ENCODE results near the gene OSBPL7.

DNA sequence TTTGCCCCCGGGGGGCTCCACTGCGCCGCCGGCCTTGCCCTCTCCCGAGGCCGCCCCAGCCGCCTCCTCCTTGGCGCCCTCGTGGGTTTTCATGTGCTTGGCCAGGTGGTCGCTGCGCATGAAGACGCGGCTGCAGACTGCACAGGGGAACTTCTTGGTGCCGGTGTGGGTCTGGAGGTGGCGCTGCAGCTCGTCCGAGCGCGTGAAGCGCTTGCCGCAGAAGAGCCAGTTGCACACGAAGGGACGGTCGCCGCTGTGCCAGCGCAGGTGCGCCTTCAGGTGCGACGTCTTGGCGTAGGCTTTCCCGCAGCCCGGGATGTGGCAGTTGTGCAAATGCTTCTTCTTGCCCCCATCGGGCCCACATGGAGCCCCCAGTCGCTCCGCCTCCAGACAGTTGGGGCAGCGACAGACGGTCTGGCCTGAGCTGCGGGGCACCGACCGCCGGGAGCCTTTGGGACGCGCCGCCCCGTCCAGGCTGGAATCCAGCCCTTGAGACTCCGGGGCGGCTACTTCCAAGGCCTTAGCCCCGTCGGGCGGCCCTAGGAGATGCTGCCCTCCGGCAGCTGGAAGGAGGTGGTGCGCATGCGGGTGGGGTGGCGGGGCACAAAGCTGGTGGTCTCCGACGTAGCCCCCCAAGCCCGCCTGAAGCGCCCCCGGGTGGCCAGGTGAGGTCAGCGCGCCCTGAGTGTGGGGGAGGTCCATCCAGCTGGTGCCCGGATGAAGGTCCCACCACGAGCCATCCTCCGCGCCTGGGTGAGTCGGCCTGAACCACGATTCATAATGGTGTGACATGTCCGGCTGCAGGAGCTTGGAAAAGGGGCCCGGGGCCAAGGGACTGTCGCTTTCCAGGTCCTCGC is 26.0 kb upstream of the OSBPL7 start:
- TF ChIP-seq, protein P1, sequence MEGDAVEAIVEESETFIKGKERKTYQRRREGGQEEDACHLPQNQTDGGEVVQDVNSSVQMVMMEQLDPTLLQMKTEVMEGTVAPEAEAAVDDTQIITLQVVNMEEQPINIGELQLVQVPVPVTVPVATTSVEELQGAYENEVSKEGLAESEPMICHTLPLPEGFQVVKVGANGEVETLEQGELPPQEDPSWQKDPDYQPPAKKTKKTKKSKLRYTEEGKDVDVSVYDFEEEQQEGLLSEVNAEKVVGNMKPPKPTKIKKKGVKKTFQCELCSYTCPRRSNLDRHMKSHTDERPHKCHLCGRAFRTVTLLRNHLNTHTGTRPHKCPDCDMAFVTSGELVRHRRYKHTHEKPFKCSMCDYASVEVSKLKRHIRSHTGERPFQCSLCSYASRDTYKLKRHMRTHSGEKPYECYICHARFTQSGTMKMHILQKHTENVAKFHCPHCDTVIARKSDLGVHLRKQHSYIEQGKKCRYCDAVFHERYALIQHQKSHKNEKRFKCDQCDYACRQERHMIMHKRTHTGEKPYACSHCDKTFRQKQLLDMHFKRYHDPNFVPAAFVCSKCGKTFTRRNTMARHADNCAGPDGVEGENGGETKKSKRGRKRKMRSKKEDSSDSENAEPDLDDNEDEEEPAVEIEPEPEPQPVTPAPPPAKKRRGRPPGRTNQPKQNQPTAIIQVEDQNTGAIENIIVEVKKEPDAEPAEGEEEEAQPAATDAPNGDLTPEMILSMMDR (IDR thresholded peaks at IDR 0.05): no peak
- TF ChIP-seq POLR2AphosphoS5 (IDR thresholded peaks at IDR 0.05): no peak
- no peak for TF ChIP-seq POLR2A (IDR thresholded peaks at IDR 0.05)
